Prostate gland (tissue), 2 donors: ENCODE data around the gene KRTAP9-9.
"Not testable (repeated sequence)": the region's sequence is repeated elsewhere in the genome, so short reads cannot be mapped to it uniquely, and the experiment has no call there.

ENCODE experiments used
- CTCF ChIP-seq, 4 experiments: fragments of 200-600 bp in 2 of 4; fragments of 450-650 bp in 2 of 4; sonication (generic) in 2 of 4; IDR thresholded peaks; 1 replicate in 3 of 4; 2 replicates in 1 of 4; pipeline ENCODE4 v1.5.1; 2016 to 2019; ENCODE audit warnings: antibody characterized with exemption in 4 of 4, mild to moderate bottlenecking in 2 of 4, moderate library complexity in 2 of 4
- POLR2A ChIP-seq: fragments of 450-650 bp; IDR thresholded peaks from one replicate; pipeline ENCODE4 v1.6.1; 2016; ENCODE audit warnings: antibody characterized with exemption, mild to moderate bottlenecking

DNA sequence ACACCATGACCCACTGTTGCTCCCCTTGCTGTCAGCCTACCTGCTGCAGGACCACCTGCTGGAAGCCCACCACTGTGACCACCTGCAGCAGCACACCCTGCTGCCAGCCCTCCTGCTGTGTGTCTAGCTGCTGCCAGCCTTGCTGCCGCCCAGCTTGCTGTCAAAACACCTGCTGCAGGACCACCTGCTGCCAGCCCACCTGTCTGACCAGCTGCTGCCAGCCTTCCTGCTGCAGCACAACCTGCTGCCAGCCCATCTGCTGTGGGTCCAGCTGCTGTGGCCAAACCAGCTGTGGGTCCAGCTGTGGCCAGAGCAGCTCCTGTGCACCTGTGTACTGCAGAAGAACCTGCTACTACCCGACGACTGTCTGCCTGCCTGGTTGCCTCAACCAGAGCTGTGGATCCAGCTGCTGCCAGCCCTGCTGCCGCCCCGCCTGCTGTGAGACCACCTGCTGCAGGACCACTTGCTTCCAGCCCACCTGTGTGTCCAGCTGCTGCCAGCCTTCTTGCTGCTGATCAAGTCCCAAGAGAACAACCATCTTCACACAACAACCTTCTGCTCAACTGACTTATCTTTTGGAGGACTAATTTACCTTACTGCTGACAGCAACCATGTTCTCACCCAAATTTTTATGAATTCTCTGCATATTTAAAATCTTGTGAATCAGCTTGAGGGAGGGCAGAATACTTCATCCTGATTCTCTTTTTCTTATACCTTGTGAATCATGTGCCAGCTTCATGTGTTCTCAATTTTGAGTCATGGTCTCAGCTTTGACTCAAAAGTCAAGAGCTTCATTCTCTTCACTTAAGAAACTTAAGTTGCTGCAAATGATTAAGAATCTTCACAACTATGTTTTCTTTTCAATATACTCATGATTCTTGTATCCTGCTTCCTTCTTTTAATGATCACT is at the start of gene KRTAP9-9:
- TF ChIP-seq CTCF (IDR thresholded peaks at IDR 0.05); POLR2A: not testable (repeated sequence)
